GM23338 (cell line): ENCODE measurements around the gene ZCCHC2. TPM values are rescaled to one million over a fixed set of nuclear protein-coding genes. Genes with fewer than 3 reads are reported as not detected.

ENCODE experiments used
- ATAC-seq: fragments of 200-7000 bp; cut with Tn5 transposase; 3 replicates; pipeline ENCODE4 v1.9.1; 2020
- DNase-seq: peaks from one replicate; pipeline ENCODE4 v3.0.0-alpha.2; 2015; ENCODE audit warnings: low spot score
- H2AFZ ChIP-seq: fragments of 200-600 bp; sonication (generic); 2 replicates; pipeline ENCODE4 v1.8.0; 2016; ENCODE audit warnings: antibody characterized with exemption, mild to moderate bottlenecking, moderate library complexity
- H3F3A ChIP-seq: fragments of 200-600 bp; sonication (generic); replicated peaks from 2 replicates; pipeline ENCODE4 v1.8.0; 2017; ENCODE audit warnings: antibody characterized with exemption, mixed run types, low read depth
- H3K27ac ChIP-seq: fragments of 200-600 bp; sonication (generic); 2 replicates; pipeline ENCODE4 v1.6.1; 2016; ENCODE audit warnings: low read depth
- H3K27me3 ChIP-seq: fragments of 200-600 bp; sonication (generic); 2 replicates; pipeline ENCODE4 v1.8.0; 2016; ENCODE audit warnings: mild to moderate bottlenecking, mixed run types, moderate library complexity; ENCODE audit not compliant: insufficient read depth
- H3K36me3 ChIP-seq: fragments of 200-600 bp; sonication (generic); 2 replicates; pipeline ENCODE4 v1.8.0; 2016; ENCODE audit warnings: mild to moderate bottlenecking; ENCODE audit not compliant: insufficient read depth
- H3K4me1 ChIP-seq: fragments of 200-600 bp; sonication (generic); 2 replicates; pipeline ENCODE4 v1.8.0; 2016; ENCODE audit warnings: mild to moderate bottlenecking, moderate library complexity; ENCODE audit not compliant: insufficient read depth
- H3K4me2 ChIP-seq: fragments of 200-600 bp; sonication (generic); 2 replicates; pipeline ENCODE4 v1.7.1; 2017; ENCODE audit warnings: mixed run types
- H3K4me3 ChIP-seq: fragments of 200-600 bp; sonication (generic); 2 replicates; pipeline ENCODE4 v1.6.1; 2016; ENCODE audit warnings: mixed run types
- H3K79me2 ChIP-seq: fragments of 200-600 bp; sonication (generic); replicated peaks from 2 replicates; pipeline ENCODE4 v1.8.0; 2017; ENCODE audit warnings: mild to moderate bottlenecking; ENCODE audit not compliant: insufficient read depth
- H3K9me2 ChIP-seq: fragments of 200-600 bp; sonication (generic); 2 replicates; pipeline ENCODE4 v1.8.0; 2017; ENCODE audit not compliant: insufficient read depth
- H4K20me1 ChIP-seq: fragments of 200-600 bp; sonication (generic); replicated peaks from 2 replicates; pipeline ENCODE4 v1.8.0; 2017; ENCODE audit warnings: mild to moderate bottlenecking; ENCODE audit not compliant: insufficient read depth
- H3K27ac Mint-ChIP-seq: 2 replicates; pipeline ENCODE4 v1.8.0; 2020; ENCODE audit warnings: inconsistent platforms, mild to moderate bottlenecking, moderate library complexity, mixed read lengths
- H3K27me3 Mint-ChIP-seq: 3 replicates; pipeline ENCODE4 v1.8.0; 2022; ENCODE audit warnings: low read depth, mild to moderate bottlenecking, moderate library complexity, mixed read lengths, inconsistent platforms; ENCODE audit not compliant: insufficient read depth, poor library complexity
- H3K36me3 Mint-ChIP-seq: 3 replicates; pipeline ENCODE4 v1.8.0; 2021; ENCODE audit warnings: low read depth, mild to moderate bottlenecking, inconsistent platforms, moderate library complexity, mixed read lengths
- H3K4me1 Mint-ChIP-seq: 3 replicates; pipeline ENCODE4 v1.8.0; 2020; ENCODE audit warnings: mild to moderate bottlenecking, inconsistent platforms, mixed read lengths
- H3K4me3 Mint-ChIP-seq: 3 replicates; pipeline ENCODE4 v1.8.0; 2021; ENCODE audit warnings: moderate library complexity, mild to moderate bottlenecking, inconsistent platforms, mixed read lengths
- H3K9me3 Mint-ChIP-seq: 3 replicates; pipeline ENCODE4 v1.8.0; 2020; ENCODE audit warnings: moderate library complexity, mild to moderate bottlenecking, inconsistent platforms, mixed read lengths
- CREB1 ChIP-seq: fragments of 250-450 bp; sonication (Bioruptor Pico); IDR thresholded peaks from 2 replicates; pipeline ENCODE4 v1.5.0; 2020; ENCODE audit warnings: low read depth, mild to moderate bottlenecking, moderate library complexity
- EZH2 ChIP-seq: fragments of 200-600 bp; sonication (generic); IDR thresholded peaks from one replicate; pipeline ENCODE4 v1.8.0; 2017; ENCODE audit warnings: antibody characterized with exemption, mild to moderate bottlenecking, low read depth; ENCODE audit not compliant: unreplicated experiment
- EZH2phosphoT487 ChIP-seq: fragments of 200-600 bp; sonication (generic); IDR thresholded peaks from one replicate; pipeline ENCODE4 v1.8.1; 2018; ENCODE audit warnings: antibody characterized with exemption; ENCODE audit not compliant: unreplicated experiment
- JUNB ChIP-seq: IDR thresholded peaks from one replicate; pipeline ENCODE4 v1.6.1; 2016; ENCODE audit warnings: antibody characterized with exemption; ENCODE audit not compliant: unreplicated experiment
- NANOG ChIP-seq: IDR thresholded peaks from 2 replicates; pipeline ENCODE4 v1.6.1; 2016; ENCODE audit warnings: antibody characterized with exemption, borderline replicate concordance
- POLR2AphosphoS5 ChIP-seq: IDR thresholded peaks from 2 replicates; pipeline ENCODE4 v1.6.1; 2016; ENCODE audit warnings: antibody characterized with exemption, low read depth
- STAT1 ChIP-seq: IDR thresholded peaks from one replicate; pipeline ENCODE4 v1.6.1; 2016; ENCODE audit warnings: antibody characterized with exemption; ENCODE audit not compliant: unreplicated experiment
- ZNF114 ChIP-seq: fragments of 250-450 bp; sonication (Bioruptor Pico); IDR thresholded peaks from 2 replicates; pipeline ENCODE4 v1.5.0; 2020; ENCODE audit warnings: mild to moderate bottlenecking, moderate library complexity
- ZNF331 ChIP-seq: fragments of 250-450 bp; sonication (Bioruptor Pico); IDR thresholded peaks from 2 replicates; pipeline ENCODE4 v1.5.0; 2020; ENCODE audit warnings: low read depth, mild to moderate bottlenecking, moderate library complexity
- polyA plus RNA-seq: library from polyadenylated mRNA; unstranded; fragments of >200 nt; fragmentation: Nextera tagmentation; extraction: Ambion mirVana; gene quantifications from 2 replicates; pipeline ENCODE4 v1.2.1, GENCODE V29; 2016
- total RNA-seq: library from RNA; depleted of rRNA; stranded (reverse); fragments of >200 nt; shearing (Covaris generic); gene quantifications from 2 replicates; pipeline ENCODE4 v1.2.3, GENCODE V29; 2014
- TF ChIP-seq, protein P1 (sequence below), 2 experiments: fragments of 200-600 bp in 1 of 2; sonication (generic) in 1 of 2; conservative IDR thresholded peaks; 2 replicates each; pipeline versions ENCODE4 v1.5.1 to v1.6.1; 2016 to 2017; ENCODE audit warnings: antibody characterized with exemption in 2 of 2, low read depth in 2 of 2, mild to moderate bottlenecking in 2 of 2, moderate library complexity in 1 of 2
- TF ChIP-seq, protein P2 (sequence below): IDR thresholded peaks from one replicate; pipeline ENCODE4 v1.6.1; 2018; ENCODE audit warnings: antibody characterized with exemption; ENCODE audit not compliant: unreplicated experiment
- TF ChIP-seq, protein P3 (sequence below): fragments of 250-450 bp; sonication (Bioruptor Pico); IDR thresholded peaks from 2 replicates; pipeline ENCODE4 v1.5.0; 2020; ENCODE audit warnings: mild to moderate bottlenecking, moderate library complexity
- TF ChIP-seq, protein P4 (sequence below): IDR thresholded peaks from 2 replicates; pipeline ENCODE4 v1.6.1; 2016; ENCODE audit warnings: antibody characterized with exemption

ZCCHC2 gene
- total and polyA plus RNA-seq, 2 experiments from 2014 or later: 5.4 to 15.4 TPM

DNA sequence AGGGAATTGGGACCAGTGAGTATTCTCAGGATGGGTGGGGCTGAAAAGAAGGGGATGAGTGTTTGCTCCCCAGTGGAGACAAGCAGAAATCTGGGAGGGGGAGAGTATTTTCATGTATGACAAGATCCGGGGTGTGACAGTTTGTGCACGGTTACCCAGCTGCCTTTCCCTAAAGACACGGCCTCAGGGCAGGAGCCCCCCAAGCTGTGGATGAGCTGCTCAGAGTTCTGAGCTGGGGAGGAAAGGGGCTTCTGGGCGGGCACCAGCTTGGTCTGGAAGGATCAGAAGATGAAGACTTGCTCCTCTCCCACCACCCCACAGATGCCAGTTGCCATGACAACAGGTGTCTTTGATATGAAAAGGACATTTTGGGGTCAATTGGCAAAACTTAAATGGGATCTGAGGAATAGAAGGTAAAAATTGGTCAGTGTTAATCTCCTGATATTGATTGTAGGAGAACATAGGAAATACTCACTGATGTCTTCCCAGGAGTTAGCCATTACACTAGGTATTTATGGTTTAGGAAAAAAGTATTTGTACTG is 29.2 kb downstream of the ZCCHC2 start:
- ATAC-seq (no peak), DNase-seq (no peak)
- H3K36me3 ChIP-seq: no peaks in the 10 kb centered on the region
- Mint-ChIP-seq H3K27me3 (no peaks in the 10 kb centered on the region), H3K36me3 (peaks cover 10% of the 10 kb centered on the region; the same call in 1 of the 3 replicates), H3K9me3 (no peaks in the 10 kb centered on the region), H3K27ac (no peak overlapping the region), H3K4me3 (no peak overlapping the region), H3K4me1 (no peaks in the 10 kb centered on the region)
- no peaks in the 10 kb centered on the region for H3K79me2 ChIP-seq
- no peak overlapping the region for H3K4me2 ChIP-seq
- no peaks in the 10 kb centered on the region for H3F3A ChIP-seq
- H3K27me3 ChIP-seq: no peaks in the 10 kb centered on the region
- no peak overlapping the region for H2AFZ ChIP-seq
- no peaks in the 10 kb centered on the region for H3K4me1 ChIP-seq
- H3K4me3 ChIP-seq: no peak overlapping the region
- TF ChIP-seq EZH2phosphoT487 (no peak), CREB1 (CRISPR knock-in tag) (no peak), NANOG (no peak), JUNB (no peak), ZNF114 (CRISPR knock-in tag) (no peak), EZH2 (no peak), ZNF331 (CRISPR knock-in tag) (no peak), POLR2AphosphoS5 (no peak), STAT1 (no peak)
- TF ChIP-seq, protein P1, sequence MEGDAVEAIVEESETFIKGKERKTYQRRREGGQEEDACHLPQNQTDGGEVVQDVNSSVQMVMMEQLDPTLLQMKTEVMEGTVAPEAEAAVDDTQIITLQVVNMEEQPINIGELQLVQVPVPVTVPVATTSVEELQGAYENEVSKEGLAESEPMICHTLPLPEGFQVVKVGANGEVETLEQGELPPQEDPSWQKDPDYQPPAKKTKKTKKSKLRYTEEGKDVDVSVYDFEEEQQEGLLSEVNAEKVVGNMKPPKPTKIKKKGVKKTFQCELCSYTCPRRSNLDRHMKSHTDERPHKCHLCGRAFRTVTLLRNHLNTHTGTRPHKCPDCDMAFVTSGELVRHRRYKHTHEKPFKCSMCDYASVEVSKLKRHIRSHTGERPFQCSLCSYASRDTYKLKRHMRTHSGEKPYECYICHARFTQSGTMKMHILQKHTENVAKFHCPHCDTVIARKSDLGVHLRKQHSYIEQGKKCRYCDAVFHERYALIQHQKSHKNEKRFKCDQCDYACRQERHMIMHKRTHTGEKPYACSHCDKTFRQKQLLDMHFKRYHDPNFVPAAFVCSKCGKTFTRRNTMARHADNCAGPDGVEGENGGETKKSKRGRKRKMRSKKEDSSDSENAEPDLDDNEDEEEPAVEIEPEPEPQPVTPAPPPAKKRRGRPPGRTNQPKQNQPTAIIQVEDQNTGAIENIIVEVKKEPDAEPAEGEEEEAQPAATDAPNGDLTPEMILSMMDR (conservative IDR thresholded peaks at IDR 0.05; ENCODE audit: low read depth in 2 of 2): no peak
- TF ChIP-seq, protein P2, sequence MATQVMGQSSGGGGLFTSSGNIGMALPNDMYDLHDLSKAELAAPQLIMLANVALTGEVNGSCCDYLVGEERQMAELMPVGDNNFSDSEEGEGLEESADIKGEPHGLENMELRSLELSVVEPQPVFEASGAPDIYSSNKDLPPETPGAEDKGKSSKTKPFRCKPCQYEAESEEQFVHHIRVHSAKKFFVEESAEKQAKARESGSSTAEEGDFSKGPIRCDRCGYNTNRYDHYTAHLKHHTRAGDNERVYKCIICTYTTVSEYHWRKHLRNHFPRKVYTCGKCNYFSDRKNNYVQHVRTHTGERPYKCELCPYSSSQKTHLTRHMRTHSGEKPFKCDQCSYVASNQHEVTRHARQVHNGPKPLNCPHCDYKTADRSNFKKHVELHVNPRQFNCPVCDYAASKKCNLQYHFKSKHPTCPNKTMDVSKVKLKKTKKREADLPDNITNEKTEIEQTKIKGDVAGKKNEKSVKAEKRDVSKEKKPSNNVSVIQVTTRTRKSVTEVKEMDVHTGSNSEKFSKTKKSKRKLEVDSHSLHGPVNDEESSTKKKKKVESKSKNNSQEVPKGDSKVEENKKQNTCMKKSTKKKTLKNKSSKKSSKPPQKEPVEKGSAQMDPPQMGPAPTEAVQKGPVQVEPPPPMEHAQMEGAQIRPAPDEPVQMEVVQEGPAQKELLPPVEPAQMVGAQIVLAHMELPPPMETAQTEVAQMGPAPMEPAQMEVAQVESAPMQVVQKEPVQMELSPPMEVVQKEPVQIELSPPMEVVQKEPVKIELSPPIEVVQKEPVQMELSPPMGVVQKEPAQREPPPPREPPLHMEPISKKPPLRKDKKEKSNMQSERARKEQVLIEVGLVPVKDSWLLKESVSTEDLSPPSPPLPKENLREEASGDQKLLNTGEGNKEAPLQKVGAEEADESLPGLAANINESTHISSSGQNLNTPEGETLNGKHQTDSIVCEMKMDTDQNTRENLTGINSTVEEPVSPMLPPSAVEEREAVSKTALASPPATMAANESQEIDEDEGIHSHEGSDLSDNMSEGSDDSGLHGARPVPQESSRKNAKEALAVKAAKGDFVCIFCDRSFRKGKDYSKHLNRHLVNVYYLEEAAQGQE: no peak
- TF ChIP-seq, protein P3, sequence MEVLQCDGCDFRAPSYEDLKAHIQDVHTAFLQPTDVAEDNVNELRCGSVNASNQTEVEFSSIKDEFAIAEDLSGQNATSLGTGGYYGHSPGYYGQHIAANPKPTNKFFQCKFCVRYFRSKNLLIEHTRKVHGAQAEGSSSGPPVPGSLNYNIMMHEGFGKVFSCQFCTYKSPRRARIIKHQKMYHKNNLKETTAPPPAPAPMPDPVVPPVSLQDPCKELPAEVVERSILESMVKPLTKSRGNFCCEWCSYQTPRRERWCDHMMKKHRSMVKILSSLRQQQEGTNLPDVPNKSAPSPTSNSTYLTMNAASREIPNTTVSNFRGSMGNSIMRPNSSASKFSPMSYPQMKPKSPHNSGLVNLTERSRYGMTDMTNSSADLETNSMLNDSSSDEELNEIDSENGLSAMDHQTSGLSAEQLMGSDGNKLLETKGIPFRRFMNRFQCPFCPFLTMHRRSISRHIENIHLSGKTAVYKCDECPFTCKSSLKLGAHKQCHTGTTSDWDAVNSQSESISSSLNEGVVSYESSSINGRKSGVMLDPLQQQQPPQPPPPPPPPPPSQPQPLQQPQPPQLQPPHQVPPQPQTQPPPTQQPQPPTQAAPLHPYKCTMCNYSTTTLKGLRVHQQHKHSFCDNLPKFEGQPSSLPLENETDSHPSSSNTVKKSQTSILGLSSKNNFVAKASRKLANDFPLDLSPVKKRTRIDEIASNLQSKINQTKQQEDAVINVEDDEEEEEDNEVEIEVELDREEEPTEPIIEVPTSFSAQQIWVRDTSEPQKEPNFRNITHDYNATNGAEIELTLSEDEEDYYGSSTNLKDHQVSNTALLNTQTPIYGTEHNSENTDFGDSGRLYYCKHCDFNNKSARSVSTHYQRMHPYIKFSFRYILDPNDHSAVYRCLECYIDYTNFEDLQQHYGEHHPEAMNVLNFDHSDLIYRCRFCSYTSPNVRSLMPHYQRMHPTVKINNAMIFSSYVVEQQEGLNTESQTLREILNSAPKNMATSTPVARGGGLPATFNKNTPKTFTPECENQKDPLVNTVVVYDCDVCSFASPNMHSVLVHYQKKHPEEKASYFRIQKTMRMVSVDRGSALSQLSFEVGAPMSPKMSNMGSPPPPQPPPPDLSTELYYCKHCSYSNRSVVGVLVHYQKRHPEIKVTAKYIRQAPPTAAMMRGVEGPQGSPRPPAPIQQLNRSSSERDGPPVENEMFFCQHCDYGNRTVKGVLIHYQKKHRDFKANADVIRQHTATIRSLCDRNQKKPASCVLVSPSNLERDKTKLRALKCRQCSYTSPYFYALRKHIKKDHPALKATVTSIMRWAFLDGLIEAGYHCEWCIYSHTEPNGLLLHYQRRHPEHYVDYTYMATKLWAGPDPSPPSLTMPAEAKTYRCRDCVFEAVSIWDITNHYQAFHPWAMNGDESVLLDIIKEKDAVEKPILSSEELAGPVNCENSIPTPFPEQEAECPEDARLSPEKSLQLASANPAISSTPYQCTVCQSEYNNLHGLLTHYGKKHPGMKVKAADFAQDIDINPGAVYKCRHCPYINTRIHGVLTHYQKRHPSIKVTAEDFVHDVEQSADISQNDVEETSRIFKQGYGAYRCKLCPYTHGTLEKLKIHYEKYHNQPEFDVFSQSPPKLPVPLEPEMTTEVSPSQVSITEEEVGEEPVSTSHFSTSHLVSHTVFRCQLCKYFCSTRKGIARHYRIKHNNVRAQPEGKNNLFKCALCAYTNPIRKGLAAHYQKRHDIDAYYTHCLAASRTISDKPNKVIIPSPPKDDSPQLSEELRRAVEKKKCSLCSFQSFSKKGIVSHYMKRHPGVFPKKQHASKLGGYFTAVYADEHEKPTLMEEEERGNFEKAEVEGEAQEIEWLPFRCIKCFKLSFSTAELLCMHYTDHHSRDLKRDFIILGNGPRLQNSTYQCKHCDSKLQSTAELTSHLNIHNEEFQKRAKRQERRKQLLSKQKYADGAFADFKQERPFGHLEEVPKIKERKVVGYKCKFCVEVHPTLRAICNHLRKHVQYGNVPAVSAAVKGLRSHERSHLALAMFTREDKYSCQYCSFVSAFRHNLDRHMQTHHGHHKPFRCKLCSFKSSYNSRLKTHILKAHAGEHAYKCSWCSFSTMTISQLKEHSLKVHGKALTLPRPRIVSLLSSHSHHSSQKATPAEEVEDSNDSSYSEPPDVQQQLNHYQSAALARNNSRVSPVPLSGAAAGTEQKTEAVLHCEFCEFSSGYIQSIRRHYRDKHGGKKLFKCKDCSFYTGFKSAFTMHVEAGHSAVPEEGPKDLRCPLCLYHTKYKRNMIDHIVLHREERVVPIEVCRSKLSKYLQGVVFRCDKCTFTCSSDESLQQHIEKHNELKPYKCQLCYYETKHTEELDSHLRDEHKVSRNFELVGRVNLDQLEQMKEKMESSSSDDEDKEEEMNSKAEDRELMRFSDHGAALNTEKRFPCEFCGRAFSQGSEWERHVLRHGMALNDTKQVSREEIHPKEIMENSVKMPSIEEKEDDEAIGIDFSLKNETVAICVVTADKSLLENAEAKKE (CRISPR knock-in tag): no peak
- TF ChIP-seq, protein P4, sequence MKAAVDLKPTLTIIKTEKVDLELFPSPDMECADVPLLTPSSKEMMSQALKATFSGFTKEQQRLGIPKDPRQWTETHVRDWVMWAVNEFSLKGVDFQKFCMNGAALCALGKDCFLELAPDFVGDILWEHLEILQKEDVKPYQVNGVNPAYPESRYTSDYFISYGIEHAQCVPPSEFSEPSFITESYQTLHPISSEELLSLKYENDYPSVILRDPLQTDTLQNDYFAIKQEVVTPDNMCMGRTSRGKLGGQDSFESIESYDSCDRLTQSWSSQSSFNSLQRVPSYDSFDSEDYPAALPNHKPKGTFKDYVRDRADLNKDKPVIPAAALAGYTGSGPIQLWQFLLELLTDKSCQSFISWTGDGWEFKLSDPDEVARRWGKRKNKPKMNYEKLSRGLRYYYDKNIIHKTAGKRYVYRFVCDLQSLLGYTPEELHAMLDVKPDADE: no peak
- H3K27ac ChIP-seq: no peak overlapping the region
- no peaks in the 10 kb centered on the region for H3K9me2 ChIP-seq
- H4K20me1 ChIP-seq: no peaks in the 10 kb centered on the region
